ENCODE data around the gene TSPAN12.

The TSPAN12 gene

GRCh38 chr7:120740348-120740747 lies 117.6 kb downstream of the TSPAN12 start:
- no peak for DNase-seq

DNA sequence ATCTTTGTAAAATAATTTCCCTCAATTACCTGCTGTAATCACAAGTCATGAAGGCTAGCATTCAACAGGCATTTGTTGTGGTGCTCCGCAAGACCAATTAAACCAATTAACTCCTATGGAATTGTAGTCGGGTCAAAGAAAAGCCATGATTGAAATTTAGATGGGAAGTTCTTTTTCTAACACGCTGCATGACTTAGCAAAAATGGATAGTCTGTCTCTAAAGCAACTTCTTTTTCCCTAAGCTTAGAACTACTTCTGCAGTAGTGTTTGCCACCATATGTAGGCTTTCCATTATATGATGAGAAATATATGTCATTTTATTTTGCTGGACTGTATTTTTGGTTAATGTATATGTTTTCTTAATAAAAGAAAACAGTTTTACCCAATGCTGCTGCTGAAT lies 119.1 kb downstream of the TSPAN12 start:
- DNase-seq = no peak

All from NCI-H1694 treated with DMSO at 0.1 percent for 48 hours (cell line).